GM18508 (cell line): ENCODE measurements around the gene SAMD5.

Experiments used
- ATAC-seq: cut with Tn5 transposase; IDR thresholded peaks from one replicate; pipeline ENCODE4 v1.9.1; 2021; ENCODE audit warnings: moderate number of reproducible peaks; ENCODE audit not compliant: insufficient read depth, unreplicated experiment

Gene SAMD5

GRCh38 chr6:147564556-147564955 is 56.1 kb downstream of the SAMD5 start:
- no peak for ATAC-seq

DNA sequence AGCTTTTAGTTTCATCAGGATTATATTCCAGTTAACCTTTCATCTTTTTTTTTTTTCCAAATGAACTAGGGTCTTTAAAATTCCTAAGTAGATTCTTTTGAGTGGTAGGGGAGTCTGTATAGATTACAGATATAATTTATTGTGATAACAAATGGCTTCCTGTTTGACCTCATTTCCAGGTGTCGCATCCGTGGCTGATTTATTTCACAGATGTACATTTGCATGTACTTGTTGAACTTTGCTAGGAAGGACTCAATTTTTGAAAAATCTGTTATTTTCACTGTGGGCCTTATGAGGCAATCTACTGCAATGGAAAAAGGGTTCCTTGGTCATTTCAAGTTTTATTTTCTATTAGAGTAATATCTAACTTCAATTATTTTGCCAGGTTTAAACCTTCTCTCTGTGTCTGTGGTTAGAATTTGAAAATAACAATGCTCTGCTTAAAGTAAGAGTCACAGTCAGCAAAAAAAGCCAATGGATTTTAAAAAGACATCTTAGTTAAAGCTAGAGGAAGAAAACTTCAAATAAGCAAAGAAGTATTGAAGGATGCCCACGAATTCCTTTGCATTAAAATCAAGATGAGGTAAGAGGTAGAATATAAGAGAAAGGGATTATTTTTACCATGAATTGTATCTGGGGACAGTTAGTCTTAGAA is 57.9 kb downstream of the SAMD5 start:
- no peak for ATAC-seq

- no peak for ATAC-seq
Measured at GRCh38 chr6:147567141-147567805, 58.8 kb downstream of the SAMD5 start.

- ATAC-seq: no peak
Measured at GRCh38 chr6:147569788-147570187, 61.3 kb downstream of the SAMD5 start.

- no peak for ATAC-seq
Measured at GRCh38 chr6:147570681-147571080, 62.2 kb downstream of the SAMD5 start.

- ATAC-seq: no peak
Measured at GRCh38 chr6:147577488-147577887, 69.0 kb downstream of the SAMD5 start.

- ATAC-seq: no peak
Measured at GRCh38 chr6:147578159-147578558, 69.7 kb downstream of the SAMD5 start.

DNA sequence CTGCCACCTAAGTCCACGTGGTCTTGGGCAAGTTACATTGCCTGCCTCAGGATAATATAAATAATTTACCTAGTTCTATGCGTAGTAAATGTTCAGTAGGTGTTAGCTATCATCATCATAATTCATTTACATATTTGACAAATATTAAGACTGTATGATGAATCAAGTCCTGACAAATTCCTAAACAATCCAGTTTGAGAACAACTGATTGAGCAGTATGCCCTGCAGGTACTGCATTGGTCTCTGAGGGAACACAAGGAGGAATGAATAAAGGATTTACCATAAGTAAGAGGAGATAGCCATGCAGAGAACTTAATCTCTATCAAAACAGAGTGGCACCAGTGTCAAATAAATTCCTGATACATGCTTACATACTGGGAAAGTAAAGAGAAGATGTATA is 70.4 kb downstream of the SAMD5 start:
- ATAC-seq: no peak

GRCh38 chr6:147579667-147580066 is 71.2 kb downstream of the SAMD5 start:
- no peak for ATAC-seq

DNA sequence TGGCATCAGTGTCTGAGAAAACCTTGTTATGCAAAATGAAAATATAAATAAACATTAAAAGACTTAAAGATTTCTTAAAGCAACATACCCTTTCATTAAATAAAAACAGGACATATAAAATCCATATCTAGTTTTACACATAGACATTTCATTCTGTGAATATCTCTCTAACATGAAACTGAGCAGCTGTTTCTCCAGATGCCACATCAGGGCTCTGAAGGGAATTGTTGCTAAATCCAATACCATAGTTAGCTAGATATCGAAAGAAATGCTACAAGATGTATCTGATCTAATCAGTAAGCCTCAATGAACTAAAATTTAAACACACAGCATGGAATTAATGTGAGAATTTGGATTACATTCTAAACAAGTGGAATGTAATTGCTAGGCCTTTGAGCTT is 74.5 kb downstream of the SAMD5 start:
- no peak for ATAC-seq

GRCh38 chr6:147585256-147585655 is 76.8 kb downstream of the SAMD5 start:
- ATAC-seq: no peak

DNA sequence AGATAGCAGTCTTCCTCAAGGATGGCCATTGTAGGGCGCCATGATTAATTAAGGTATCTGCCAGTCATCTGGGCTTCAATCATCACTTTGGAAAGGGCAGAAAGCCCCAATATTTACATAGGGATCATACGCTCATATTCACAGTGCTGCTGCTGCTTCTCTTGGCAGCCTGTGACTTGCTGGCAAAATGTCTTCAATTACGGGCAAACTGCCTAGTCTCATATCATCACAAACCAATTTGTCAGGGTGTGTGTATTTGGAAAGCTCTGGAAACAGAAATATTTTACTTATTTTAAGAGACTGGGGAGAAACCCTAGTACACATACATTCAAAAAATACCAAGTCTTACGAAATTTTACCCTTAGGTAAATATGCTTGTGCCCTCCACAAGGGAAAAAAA is 77.6 kb downstream of the SAMD5 start:
- ATAC-seq: no peak

DNA sequence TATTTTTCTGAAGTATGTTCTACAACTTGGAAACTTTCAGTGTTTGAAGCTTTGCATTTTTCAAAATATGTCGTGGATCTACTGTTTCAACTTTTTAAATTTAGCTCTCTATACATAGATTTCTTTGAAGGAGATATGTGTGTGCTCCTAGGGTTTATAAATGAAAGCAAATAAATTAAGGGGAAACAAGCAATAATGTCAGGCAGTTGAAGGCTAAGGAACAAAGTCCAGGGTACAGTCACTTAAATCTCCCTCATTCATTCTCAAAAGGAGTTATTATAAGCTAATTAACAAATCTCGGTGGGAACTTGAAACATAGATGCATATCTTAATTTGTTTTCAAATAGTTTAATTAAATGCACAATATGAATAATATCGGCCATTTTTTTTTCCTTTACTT is 79.4 kb downstream of the SAMD5 start:
- no peak for ATAC-seq

DNA sequence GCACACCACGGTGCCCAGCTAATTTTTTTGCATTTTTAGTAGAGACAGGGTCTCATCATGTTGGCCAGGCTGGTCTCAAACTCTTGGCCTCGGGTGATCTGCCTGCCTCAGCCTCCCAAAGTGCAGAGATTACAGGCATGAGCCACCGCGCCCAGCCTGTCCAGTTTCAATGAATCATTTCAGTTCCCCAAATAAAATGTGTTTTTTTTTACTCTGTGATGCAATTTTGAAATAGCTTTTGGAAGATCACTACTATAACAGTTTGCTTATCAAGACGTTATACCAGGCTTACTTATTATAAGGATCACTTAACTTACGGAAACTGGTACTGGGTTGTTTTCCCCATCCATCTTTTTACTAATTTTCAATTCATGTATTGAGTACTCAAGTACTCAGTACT is 80.0 kb downstream of the SAMD5 start:
- no peak for ATAC-seq

- no peak for ATAC-seq
Measured at GRCh38 chr6:147589739-147590250, 81.3 kb downstream of the SAMD5 start.

GRCh38 chr6:147595961-147596360 is 87.5 kb downstream of the SAMD5 start:
- ATAC-seq: no peak

- no peak for ATAC-seq
Measured at GRCh38 chr6:147603392-147604081, 95.0 kb downstream of the SAMD5 start.

- ATAC-seq: no peak
Measured at GRCh38 chr6:147604373-147604772, 95.9 kb downstream of the SAMD5 start.

GRCh38 chr6:147611992-147612391 is 103.5 kb downstream of the SAMD5 start:
- ATAC-seq: no peak

DNA sequence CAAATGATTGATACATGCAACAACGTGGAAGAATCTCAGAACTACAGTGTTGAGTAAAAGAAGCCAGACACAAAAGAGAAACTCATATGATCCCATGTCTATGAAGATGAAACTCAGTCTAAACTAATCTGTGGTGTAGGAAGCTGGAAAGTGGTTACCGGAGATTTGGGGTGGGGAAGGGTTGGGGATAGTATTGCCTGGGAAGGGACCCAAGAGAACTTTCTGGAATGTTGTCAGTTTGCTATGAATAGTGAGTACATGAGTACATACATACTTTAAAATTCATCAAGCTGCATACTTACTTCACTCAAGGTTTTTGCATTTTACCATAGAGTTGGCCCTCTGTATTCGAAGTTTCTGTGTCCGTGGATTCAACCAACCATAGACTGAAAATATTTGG is 106.0 kb downstream of the SAMD5 start:
- ATAC-seq: no peak

- no peak for ATAC-seq
Measured at GRCh38 chr6:147615659-147616456, 107.4 kb downstream of the SAMD5 start.
